ENCODE data around the gene MYO9A.

- no peak for TF ChIP-seq CTCF (IDR thresholded peaks at IDR 0.05)
- TF ChIP-seq TCF7L2 (IDR thresholded peaks at IDR 0.05; ENCODE audit: low read depth, low read length) = no peak
- TF ChIP-seq, protein P1, sequence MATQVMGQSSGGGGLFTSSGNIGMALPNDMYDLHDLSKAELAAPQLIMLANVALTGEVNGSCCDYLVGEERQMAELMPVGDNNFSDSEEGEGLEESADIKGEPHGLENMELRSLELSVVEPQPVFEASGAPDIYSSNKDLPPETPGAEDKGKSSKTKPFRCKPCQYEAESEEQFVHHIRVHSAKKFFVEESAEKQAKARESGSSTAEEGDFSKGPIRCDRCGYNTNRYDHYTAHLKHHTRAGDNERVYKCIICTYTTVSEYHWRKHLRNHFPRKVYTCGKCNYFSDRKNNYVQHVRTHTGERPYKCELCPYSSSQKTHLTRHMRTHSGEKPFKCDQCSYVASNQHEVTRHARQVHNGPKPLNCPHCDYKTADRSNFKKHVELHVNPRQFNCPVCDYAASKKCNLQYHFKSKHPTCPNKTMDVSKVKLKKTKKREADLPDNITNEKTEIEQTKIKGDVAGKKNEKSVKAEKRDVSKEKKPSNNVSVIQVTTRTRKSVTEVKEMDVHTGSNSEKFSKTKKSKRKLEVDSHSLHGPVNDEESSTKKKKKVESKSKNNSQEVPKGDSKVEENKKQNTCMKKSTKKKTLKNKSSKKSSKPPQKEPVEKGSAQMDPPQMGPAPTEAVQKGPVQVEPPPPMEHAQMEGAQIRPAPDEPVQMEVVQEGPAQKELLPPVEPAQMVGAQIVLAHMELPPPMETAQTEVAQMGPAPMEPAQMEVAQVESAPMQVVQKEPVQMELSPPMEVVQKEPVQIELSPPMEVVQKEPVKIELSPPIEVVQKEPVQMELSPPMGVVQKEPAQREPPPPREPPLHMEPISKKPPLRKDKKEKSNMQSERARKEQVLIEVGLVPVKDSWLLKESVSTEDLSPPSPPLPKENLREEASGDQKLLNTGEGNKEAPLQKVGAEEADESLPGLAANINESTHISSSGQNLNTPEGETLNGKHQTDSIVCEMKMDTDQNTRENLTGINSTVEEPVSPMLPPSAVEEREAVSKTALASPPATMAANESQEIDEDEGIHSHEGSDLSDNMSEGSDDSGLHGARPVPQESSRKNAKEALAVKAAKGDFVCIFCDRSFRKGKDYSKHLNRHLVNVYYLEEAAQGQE (IDR thresholded peaks at IDR 0.05; ENCODE audit: insufficient read depth in 1 of 2, low read depth in 2 of 2, low read length in 1 of 2) = no peak
Observed at GRCh38 chr15:72166716-72167417, 48.9 kb upstream of the MYO9A start.

All from Panc1 (cell line).